ENCODE data around the gene NALCN.

DNA sequence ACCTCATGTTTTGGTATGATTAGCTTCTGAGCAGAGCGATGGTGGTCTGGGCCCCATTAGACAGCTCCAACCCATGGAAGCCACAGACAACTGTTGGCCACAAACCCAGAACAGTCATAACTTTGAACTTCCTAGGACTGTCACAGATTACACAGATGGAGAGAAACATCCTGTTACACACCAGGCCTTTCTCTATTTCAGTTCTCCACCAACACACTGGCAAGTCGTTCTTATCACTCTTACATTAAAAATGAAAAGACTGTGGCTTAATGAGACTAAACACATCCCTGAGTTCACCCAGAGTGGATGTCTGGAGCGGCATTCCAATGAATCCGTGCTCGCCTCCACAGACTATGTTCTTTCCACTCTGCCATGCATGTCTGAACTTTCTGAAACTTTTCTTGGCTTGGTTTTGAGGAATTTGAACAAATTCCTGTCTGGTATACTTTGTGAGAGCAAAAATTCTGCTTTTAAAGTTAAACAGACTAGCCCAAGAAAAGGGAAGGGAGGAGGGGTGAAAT is 109.1 kb downstream of the NALCN start:
- no peak for TF ChIP-seq POLR2A (IDR thresholded peaks at IDR 0.05; ENCODE audit: low read length)
- no peak for TF ChIP-seq GATA1 (IDR thresholded peaks at IDR 0.05; ENCODE audit: low read depth, low read length)
